SKM-1 (cell line): ENCODE measurements around the gene NOS1.

Experiments used
- DNase-seq: peaks from one replicate; lab custom pipeline; 2025; ENCODE audit not compliant: unreplicated experiment; lab: John Stamatoyannopoulos, UW

The NOS1 gene

DNA sequence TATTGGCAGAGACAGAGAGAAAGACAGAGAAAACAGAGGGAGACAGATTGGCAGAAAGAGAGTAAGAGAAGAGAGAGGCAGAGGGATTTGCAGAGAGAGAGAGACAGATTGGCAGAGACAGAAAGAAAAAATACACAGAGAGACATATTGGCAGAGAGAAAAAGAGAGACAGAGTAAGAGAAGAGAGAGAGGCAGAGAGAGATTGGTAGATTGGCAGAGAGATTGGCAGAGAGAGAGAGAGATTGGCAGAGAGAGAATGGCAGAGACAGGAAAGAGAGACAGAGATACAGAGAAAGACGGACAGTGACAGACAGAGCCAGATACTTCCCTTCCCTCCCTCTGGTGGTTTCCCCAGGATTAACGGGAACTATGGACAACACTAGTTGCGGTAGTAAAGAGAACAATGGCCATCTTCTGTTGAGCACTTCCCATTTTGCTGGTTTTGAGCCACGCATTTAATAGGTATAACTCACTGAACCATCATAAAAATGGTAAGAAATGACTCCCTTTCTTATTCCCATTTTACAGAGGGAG lies 2.6 kb upstream of the NOS1 start:
- DNase-seq: no peak

DNA sequence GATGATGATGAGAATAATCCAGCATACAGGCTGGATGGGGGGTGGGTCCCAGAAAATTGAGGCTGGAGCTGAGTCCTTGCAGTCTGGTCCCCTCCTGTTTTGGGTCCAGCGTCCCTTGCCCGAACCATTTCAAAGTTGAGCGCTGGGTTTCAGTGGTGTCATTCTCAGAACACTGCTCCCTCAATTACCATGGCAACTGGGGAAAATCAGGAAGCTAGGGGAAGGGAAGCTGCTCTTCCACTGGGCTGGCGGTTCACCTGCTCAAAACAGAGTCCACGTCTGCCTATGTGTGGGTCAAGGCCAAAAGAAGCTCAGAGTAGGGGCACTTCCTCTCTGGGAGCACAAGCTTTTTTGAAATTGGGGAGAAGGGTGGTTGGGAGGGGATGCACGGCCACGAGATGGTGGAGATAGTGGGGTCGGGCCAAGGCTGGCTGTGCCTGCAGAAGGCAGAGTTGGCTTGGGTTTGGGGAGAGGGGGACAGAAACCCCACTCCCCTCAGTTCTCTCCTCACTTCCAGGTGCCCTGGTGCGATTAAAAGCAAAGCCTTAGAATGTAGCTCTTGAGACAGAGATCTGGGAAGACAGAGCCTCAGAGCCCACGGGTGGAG lies 1.7 kb upstream of the NOS1 start:
- no peak for DNase-seq

DNA sequence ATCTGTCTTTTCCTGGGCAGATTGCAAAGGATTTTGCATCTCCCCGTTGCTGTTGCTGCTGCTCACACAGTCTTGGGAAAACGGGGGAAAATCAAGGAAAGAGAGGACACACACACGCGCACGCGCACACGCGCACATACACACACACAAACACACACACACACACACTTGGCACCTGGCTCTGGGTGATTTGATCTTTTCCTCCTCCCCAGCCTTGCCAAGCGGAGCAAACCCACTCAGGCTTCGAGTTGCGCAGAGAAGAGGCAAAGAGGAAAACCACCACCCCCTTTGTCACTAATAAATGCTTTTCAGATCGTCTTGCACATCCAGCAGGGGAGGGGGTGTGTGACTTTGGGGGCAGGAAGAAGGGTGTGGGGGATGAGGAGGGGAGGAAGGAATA lies 965 bp upstream of the NOS1 start:
- DNase-seq: no peak

DNA sequence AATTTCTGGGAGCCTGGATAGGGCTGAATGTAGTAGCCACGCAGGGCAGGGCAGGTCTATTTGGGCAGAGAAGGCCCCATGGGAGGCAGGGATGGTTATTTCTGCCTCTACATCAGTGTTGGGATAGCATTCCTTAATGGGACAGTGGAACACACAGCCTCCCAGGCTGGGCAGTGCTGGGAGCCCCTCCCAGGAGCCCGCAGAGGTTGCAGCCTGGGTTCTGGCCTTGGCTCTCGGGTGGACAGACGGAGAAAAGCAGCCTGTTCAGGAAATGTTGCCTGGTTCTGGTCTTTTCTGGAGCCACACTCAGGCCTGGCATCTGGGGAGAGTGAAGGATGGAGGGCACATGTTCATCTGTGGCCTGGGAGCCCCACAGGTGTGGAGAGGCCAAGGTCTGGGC lies 479 bp upstream of the NOS1 start:
- no peak for DNase-seq

DNA sequence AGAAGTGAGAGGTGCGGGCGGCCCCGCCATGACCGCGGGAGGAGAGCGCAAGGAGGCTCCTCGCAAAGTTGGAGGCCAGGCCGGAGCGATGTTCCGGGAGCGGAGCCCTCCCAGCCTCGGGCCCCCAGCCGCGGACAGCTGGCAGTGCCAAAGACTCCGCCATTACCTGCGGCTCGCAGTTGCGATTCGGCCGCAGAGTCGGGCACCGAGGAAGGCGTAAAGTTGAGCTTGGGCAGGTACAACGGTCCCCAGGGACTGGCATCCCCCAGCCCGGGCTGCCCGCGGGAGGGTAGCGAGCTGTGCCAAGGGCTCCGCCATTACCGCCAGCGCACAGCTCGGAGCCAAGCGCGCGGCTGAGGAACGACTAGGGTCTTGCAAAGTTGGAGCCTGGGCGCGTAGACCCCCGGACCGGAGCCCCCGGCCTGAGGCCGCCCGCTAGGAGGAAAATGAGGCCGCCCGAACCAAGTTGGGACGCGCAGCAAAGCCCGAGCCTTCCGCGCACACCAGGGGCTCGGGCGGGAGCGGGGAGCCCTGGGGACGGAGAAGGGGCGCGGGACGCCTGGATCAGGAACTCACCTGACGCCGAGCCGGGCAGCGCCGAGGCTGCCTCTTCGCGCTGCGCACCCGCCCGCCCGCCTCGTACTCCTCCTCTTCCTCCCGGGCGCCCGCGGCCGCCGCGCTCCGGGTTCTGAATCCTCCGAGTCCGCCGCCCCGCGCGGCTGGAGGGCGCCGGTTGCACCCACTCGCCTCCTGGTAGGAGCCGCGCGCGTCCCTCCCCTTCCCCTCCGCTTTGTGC lies 677 bp downstream of the NOS1 start:
- no peak for DNase-seq

DNA sequence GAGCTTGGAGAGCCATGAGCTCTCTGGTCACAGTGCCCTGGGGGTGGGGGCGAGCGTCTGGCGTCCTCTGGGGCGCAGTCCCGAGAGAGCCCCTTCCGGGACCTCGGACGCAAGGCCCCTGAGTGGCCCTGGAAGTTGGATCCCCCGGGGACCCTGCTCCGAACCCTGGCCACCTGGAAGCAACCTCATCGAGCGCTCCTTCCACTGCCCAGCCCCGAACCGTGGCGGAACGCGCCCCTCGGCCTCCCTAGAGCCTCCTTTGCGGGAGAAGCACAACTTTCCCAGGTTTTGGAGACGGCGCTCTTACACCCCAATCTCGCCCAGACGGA lies 1.2 kb downstream of the NOS1 start:
- no peak for DNase-seq

DNA sequence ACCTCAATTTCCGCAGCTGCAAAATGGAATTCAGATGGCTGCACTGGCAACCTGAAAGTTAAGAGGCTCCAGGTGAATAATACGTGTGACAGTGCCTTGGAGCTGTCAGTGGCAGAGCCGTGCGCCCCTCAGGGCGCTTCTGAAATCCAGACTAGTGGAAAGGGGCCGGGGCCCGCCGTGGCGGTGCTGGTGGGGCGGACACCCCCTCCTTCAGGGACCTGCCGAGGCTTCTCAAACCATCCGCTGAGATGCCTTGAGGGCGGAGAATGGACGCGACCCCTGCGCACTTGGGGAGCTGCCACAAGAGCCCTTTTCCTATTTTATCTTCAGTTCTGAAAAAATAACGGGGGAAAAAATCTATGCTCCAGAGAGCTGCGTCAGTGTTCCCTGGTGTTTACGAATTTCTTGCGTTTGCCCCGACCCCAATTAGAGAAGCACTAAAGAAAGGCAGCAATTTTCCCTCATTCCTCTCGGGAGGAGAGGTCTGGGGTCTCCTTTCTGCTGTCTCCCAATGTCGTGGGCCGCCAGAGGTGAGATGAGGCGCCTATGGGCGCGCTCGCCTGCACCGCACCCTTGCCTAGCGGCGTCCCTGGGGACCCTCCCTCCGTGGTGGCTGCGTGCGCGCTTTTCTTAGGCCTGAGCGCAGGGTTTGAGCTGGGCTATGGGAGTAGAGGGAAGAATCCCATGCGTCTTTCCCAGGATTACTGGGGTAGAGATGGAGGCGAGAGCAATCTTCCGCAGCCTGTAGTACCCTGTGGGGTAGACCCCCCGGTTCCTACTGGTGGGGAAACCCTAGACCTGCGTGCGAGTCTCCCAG lies 2.2 kb downstream of the NOS1 start:
- DNase-seq: no peak

DNA sequence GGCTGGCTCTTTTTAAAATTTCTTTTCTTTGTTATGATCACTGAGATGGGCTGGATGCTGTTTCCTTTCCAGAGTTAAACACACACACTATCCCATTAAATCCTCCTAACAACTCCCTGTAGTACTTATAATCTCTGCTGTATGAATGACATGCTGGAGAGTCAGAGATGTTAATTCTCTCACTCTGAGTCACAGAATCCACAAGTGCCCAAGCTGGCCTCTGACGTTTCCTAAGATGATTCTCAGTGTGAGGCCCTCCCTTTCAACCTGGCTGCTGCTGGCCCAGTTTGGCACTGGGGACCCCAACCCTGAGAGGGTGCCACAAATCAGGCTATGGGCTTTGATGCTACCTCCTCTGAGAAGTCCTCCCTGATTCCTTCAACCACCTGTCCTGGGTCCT lies 5.4 kb downstream of the NOS1 start:
- no peak for DNase-seq

DNA sequence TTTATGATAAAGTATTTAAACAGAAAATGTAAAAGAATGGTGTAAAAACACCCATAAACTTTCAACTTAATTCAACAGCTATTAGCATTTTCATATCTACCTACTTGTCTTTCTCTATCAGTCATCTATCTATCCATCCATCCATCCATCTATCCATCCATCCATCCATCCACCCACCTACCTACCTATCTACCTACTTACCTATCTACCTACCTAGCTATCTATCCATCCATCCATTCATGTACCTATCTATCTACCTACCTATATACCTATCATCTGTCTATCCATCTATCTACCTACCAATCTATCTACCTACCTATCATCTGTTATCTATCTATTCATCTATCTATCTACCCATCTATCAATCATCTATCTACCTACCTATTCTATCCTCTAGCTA lies 8.5 kb downstream of the NOS1 start:
- DNase-seq: no peak

DNA sequence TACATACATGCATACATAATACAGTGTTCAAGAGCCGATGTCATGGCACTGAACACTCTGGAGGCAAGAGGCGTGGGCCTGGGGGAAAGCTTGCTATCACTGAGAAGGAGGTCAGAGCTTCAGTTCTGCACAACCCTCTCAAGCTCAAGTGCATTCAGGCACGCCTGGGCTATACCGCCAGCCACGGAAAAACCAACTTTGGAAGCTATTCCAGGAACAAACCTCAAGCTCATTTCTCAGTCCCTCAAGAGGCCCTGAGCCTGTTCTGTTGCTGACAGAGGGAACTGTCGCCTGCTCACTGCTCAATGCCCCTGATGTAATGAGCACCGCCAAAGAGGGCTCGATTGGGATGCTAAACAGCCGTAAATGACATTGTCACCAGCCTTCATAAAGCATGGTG lies 9.2 kb downstream of the NOS1 start:
- DNase-seq: no peak

DNA sequence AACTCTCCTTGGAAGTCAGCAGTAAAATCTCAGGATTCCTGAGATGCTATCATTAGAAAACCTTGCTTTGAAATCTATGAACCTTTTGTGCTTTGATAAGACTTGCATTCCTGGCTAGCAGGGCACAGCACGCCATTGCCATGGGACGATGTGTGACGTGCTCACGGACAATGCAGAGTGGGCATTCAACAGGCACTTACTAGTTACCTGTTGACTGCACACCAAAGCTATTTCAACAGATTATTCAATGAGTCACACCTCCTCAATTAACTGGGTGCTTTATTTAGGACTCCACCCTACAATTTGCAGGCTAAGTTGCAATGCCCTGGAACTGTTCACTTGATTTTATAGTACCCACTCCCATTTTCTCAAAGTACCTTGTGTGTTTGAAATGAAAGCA lies 11.3 kb downstream of the NOS1 start:
- no peak for DNase-seq

DNA sequence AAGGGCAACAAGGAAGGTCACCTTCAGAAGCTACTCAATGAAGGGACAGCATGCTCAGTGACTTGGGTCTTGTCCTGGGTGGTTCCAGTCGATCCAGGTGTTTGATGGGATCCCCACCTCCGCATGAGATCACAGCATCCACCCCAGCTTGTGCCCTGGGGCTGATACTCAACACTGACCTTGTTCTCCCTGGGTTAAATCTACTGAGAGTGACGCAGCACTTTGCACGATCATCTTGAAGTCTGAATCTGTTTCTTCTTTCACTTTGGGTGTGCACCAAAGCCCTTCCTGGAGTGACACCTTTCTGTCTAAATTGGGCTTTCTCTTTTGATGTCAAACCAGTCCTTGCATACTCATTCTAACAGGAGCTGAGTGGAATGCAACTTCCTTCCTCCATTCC lies 13.8 kb downstream of the NOS1 start:
- DNase-seq: no peak

DNA sequence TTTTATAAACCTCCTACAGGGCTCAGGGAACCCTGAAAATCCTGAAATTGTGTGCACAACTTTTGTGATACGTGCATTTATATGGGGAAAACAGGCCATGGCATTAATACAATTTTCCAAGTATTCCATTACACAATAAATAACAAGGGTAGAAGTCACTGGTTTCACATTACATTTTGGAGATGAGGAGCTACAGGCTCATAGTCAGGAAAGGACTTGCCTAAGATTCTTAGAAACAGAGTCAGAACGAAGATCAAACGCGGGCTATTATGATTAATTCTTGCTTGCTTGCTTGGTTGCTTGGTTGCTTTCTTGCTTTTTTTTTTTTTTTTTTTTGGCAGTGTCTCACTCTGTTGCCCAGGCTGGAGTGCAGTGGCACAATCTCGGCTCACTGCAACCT lies 16.7 kb downstream of the NOS1 start:
- DNase-seq: no peak

DNA sequence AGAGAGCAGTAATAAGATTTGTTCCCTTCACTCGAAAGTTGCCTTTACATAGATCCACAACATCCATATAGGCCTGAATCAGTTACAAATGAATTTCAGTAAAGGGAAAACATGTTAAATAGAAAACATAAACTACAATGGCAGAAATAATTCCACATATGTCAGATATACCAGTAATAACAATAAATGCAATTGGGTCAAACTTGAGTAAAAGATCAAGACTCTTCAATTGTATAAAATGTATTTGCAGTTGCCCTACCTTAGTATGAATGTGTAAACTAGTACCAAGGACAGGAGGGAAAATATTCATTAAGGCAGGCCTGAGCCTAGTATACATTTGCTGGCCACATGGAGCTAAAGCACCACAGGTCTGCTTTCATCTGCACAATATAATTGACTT lies 17.6 kb downstream of the NOS1 start:
- no peak for DNase-seq

DNA sequence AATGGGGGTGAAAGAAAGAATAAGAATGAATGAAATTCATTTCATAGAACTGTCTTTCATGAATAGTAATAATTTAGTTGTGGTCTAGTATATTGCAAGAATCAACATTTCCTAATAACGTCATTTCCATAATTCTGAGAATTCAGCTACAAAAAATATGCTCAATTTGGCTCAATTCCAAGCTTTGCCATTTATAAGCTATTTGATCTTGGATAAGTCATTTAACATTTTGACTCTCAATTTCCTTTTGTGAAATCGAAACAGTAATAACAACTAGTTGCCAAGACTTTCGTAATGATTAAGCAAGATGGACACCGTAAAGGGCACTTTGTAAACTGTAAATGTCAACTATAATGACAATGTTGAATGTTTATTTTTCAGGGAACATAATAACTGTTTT lies 18.1 kb downstream of the NOS1 start:
- no peak for DNase-seq

DNA sequence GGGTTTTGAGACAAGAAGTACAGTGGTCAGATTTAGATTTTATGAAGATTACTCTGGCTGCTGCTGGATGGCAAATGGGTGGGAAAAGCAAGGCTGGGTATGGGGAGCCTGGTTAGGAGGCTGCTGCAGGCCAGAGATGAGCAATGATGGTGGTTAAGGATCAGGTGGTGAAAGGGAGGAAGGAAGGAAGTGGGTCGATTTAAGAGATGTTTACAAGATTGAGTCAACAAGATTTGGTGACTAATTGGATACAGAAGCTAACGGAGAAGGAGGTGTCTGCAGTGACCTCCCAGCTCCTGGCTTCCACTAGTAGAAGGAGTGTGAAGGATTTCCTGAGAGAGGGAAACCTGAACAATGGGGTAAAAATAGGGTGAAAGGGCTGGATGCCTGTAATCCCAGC lies 18.7 kb downstream of the NOS1 start:
- DNase-seq: no peak

DNA sequence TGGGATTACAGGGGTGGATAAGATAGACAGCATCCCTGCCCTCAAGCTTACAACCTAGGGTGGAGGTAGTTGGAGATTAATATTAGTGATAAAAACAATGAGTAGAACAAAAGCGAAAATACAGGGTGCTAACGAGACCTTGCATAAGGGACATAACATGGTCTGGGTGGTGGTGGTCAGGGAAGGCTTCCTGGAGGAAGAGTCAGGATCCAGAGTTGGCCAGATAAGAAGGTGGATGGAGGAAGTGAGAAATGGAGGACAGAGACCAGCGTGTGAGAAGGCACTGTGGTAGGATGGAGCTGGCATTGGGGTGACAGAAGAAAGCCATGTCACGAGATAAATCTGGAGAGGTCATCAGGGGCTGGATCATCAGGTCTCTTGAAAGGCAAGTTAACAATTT lies 19.2 kb downstream of the NOS1 start:
- DNase-seq: no peak

DNA sequence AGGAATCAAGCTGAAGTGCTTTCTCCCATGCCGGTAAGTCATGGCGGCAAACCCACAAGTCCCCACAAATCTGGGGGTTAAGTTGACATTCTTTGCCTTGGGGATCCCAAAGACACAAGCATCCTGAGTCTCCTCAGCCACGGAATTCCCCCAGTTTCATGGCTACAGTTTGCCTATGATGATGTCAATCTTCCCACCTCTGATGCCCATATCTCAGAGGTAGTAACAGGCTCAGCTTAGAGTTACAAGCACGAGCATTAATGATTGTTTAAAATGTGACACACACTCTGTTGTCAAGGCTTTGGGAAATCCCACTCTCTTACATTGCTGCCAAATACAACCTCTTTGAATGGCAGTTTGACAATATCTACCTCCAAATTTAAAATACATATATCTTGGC lies 22.3 kb downstream of the NOS1 start:
- DNase-seq: no peak

DNA sequence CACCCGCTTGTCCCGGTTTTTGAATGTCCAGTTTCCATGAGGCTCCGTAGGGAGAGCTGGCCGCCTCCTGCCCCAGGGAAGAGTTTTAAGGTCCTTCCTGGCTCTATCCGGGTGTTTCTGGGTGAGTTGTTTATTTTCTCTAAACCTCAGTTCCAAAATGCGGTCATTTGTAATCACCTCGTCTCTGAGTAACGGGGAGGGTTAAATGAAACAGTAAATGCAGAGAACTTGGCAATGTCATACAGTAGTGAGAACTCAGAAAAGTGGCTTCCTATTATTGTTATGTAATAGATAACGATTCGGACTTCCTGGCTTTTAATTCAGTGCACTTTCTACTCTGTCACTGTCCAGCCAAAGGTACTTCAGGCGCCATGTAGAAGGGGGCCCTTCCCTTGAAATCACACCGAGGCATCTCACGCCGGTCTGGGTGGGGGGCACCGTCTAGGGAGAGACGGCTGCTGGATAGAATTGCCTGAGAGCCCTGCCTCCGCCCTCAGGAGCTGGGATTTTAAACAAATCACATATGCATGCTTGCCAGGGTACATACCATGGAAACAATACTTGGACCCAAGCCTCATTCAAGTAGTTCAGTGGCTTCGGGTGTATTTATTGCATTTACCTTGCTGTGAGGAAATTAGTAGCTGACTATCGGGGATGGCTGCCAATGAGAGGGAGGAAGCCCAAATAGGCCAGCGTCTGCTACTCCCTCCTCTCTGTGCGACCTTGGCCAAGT lies 26.4 kb downstream of the NOS1 start:
- no peak for DNase-seq

DNA sequence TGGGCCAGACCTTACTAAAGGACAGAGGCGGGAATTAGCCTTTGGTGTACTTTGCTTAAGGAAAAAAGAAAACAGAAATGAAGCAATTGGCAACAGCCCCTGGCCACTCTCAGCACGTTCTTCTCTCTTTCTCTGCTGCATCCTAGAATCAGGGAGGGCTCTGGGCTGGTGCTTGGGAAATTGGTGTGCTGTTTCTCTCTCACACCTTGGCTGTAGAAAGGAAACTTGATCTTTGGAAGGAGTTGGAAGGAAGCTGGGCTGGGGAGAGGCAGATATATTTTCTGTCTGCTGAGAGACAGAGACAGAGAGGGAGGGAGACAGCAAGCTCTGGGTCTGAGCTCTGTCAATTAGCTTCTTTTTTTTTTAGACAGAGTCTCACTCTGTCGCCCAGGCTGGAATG lies 27.4 kb downstream of the NOS1 start:
- no peak for DNase-seq

DNA sequence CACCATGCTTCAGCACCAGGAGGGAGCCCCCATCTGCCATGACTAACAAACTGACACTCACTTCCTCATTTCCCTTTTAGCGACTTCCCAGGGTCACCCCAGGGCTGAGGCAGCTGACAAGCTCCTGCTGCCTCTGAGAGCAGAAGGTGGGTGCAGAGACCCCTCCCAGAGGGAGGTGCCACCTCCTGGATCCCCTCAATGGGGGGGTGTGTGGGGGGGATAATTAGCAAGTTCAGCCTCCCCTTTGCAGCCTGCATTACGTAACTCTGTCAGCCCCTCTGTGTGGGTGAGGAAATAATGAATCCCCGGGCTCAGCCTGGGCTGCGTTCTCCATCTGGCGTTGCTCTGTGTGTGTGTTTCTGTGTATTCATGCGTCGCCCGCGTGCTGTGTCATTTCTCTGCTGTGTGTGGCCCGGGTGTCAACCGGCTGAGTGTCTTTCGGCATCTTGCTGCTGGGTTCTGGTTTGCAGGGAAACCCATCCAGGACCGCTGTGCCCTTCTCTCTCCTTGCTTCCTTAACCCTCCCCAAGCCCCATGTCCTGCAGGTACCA lies 28.0 kb downstream of the NOS1 start:
- no peak for DNase-seq
